Neural cell (in vitro differentiated cells): ENCODE measurements around the gene TUBB. TPM values are rescaled to one million over a fixed set of nuclear protein-coding genes. Genes with fewer than 3 reads are reported as not detected.

Source experiments
- H2AFZ ChIP-seq: fragments of 200-600, 300-800 bp; sonication (generic), shearing (Covaris generic); 2 replicates; pipeline ENCODE4 v1.6.0; 2014; ENCODE audit warnings: low read depth, mild to moderate bottlenecking, antibody characterized with exemption, low read length, moderate library complexity
- H3F3A ChIP-seq: fragments of 200-600 bp; shearing (Covaris generic); 2 replicates; pipeline ENCODE4 v1.6.1; 2016; ENCODE audit warnings: mild to moderate bottlenecking, moderate library complexity, mixed read lengths, antibody characterized with exemption, low read length; ENCODE audit not compliant: insufficient read depth, poor library complexity, severe bottlenecking
- H3K27ac ChIP-seq: fragments of 200-600, 300-800 bp; sonication (generic), shearing (Covaris generic); 2 replicates; pipeline ENCODE4 v1.5.1; 2014; ENCODE audit warnings: mild to moderate bottlenecking, low read length, moderate library complexity
- H3K27me3 ChIP-seq: fragments of 300-800, 200-600 bp; sonication (generic), shearing (Covaris generic); 2 replicates; pipeline ENCODE4 v1.6.0; 2014; ENCODE audit warnings: mild to moderate bottlenecking, low read depth, low read length, moderate library complexity; ENCODE audit not compliant: insufficient read depth
- H3K36me3 ChIP-seq: fragments of 300-800, 200-600 bp; sonication (generic), shearing (Covaris generic); 2 replicates; pipeline ENCODE4 v1.5.1; 2014; ENCODE audit warnings: mild to moderate bottlenecking, antibody characterized with exemption, low read length, moderate library complexity; ENCODE audit not compliant: insufficient read depth
- H3K4me2 ChIP-seq: fragments of 300-800, 200-600 bp; sonication (generic), shearing (Covaris generic); 2 replicates; pipeline ENCODE4 v1.6.0; 2014; ENCODE audit warnings: mild to moderate bottlenecking, low read length
- H3K4me3 ChIP-seq: fragments of 300-800, 200-600 bp; sonication (generic), shearing (Covaris generic); 2 replicates; pipeline ENCODE4 v1.5.1; 2014; ENCODE audit warnings: mild to moderate bottlenecking, low read length, moderate library complexity
- H3K79me2 ChIP-seq: fragments of 200-600 bp; shearing (Covaris generic); replicated peaks from 2 replicates; pipeline ENCODE4 v1.6.0; 2014; ENCODE audit warnings: mild to moderate bottlenecking, low read length, moderate library complexity; ENCODE audit not compliant: insufficient read depth
- H3K9ac ChIP-seq: fragments of 300-800, 200-600 bp; sonication (generic), shearing (Covaris generic); 2 replicates; pipeline ENCODE4 v1.6.1; 2016; ENCODE audit warnings: mild to moderate bottlenecking, low read length, mixed read lengths
- H3K9me2 ChIP-seq: fragments of 200-600 bp; shearing (Covaris generic); 2 replicates; pipeline ENCODE4 v1.6.1; 2016; ENCODE audit warnings: mild to moderate bottlenecking, low read length, mixed read lengths; ENCODE audit not compliant: insufficient read depth
- H3K9me3 ChIP-seq: fragments of 200-600, 300-800 bp; sonication (generic), shearing (Covaris generic); 2 replicates; pipeline ENCODE4 v1.6.1; 2016; ENCODE audit warnings: mild to moderate bottlenecking, mixed run types, low read length, moderate library complexity, mixed read lengths
- H4K20me1 ChIP-seq: fragments of 200-600 bp; shearing (Covaris generic); 2 replicates; pipeline ENCODE4 v1.6.1; 2016; ENCODE audit warnings: mild to moderate bottlenecking, mixed run types; ENCODE audit not compliant: insufficient read depth
- CTCF ChIP-seq: fragments of 450-650 bp; IDR thresholded peaks from 2 replicates; pipeline ENCODE4 v1.5.1; 2014; ENCODE audit warnings: antibody characterized with exemption, mild to moderate bottlenecking, moderate library complexity; ENCODE audit not compliant: poor library complexity, severe bottlenecking
- EP300 ChIP-seq: fragments of 450-650 bp; conservative IDR thresholded peaks from 2 replicates; pipeline ENCODE4 v1.6.1; 2014; ENCODE audit warnings: antibody characterized with exemption, mild to moderate bottlenecking, moderate library complexity; ENCODE audit not compliant: poor library complexity, severe bottlenecking
- EZH2 ChIP-seq: fragments of 200-600, 300-800 bp; shearing (Covaris generic), sonication (generic); IDR thresholded peaks from 2 replicates; pipeline ENCODE4 v1.6.1; 2014; ENCODE audit warnings: antibody characterized with exemption, low read length, borderline replicate concordance, mild to moderate bottlenecking; ENCODE audit not compliant: insufficient read depth, poor library complexity, severe bottlenecking
- MXI1 ChIP-seq: fragments of 450-650 bp; conservative IDR thresholded peaks from 2 replicates; pipeline ENCODE4 v1.6.1; 2014; ENCODE audit warnings: antibody characterized with exemption, mild to moderate bottlenecking; ENCODE audit not compliant: poor library complexity, severe bottlenecking
- POLR2AphosphoS5 ChIP-seq: IDR thresholded peaks from 2 replicates; pipeline ENCODE4 v1.6.1; 2012
- RAD21 ChIP-seq: fragments of 450-650 bp; conservative IDR thresholded peaks from 2 replicates; pipeline ENCODE4 v1.6.1; 2014; ENCODE audit warnings: antibody characterized with exemption, mild to moderate bottlenecking, moderate library complexity
- SMC3 ChIP-seq: fragments of 450-650 bp; conservative IDR thresholded peaks from 2 replicates; pipeline ENCODE4 v1.6.1; 2014; ENCODE audit warnings: antibody characterized with exemption, mild to moderate bottlenecking, moderate library complexity; ENCODE audit not compliant: poor library complexity
- TAF1 ChIP-seq: IDR thresholded peaks from 2 replicates; pipeline ENCODE4 v1.6.1; 2012; ENCODE audit warnings: low read depth
- polyA plus RNA-seq: library from polyadenylated mRNA; depleted of rRNA; stranded (reverse); fragments of >200 nt; gene quantifications from 2 replicates; pipeline ENCODE4 v1.2.3, GENCODE V29; 2014
- TF ChIP-seq, protein P1 (sequence below): IDR thresholded peaks from 2 replicates; pipeline ENCODE4 v1.6.1; 2012; ENCODE audit warnings: borderline replicate concordance

TUBB gene
- polyA plus RNA-seq, 1 donor from 2014 or later = 711 TPM

DNA sequence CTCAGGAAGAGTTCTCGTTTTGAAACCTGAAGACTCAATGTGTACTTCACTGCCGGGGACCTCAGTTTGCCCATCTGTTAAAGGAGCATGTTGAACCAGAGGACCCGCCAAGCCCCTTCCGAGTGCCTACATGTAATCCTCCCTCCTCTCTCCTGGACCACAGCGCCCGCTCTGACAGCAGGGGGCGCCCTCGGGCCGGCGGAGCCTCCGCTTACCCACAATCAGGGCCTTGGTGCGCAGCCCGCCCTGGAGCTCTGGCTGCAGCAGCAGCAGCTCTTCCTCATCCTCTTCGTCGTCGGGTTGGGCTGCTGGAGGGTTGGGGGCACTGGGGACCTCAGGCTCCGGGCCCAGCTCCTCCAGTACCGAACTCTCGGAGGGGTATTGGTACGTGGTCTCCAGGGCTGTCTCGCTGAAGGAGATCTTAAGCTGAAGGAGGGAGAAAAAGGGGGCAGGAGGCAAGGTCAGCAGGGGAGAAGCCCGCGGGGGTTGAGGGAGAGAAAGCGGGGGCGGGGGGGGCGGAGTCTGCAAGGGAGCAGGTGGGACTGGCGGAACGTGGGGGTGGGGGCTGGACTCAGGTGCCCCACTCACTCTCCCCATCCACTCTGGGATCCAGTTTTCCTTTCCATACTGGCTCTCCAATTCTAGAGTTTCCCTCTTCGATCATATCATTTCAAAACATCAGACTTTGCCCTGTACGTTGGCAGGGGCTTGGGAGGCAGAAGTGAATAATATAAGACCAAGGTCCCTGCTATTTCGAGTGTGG, 41.0 kb upstream of the TUBB start:
- no peaks in the 10 kb centered on the region for H3K27me3 ChIP-seq
- H3K27ac ChIP-seq = no peak overlapping the region
- no peak overlapping the region for H3K4me2 ChIP-seq
- H3K4me3 ChIP-seq = peak overlapping the region; percentile 99
- H3K36me3 ChIP-seq = no peaks in the 10 kb centered on the region
- peaks cover 37% of the 10 kb centered on the region for H3K79me2 ChIP-seq
- TF ChIP-seq TAF1 (no peak), MXI1 (no peak), SMC3 (peak; percentile 80), EZH2 (no peak), EP300 (no peak), CTCF (peak; percentile 81), RAD21 (peak; percentile 74), POLR2AphosphoS5 (no peak)
- TF ChIP-seq, protein P1, sequence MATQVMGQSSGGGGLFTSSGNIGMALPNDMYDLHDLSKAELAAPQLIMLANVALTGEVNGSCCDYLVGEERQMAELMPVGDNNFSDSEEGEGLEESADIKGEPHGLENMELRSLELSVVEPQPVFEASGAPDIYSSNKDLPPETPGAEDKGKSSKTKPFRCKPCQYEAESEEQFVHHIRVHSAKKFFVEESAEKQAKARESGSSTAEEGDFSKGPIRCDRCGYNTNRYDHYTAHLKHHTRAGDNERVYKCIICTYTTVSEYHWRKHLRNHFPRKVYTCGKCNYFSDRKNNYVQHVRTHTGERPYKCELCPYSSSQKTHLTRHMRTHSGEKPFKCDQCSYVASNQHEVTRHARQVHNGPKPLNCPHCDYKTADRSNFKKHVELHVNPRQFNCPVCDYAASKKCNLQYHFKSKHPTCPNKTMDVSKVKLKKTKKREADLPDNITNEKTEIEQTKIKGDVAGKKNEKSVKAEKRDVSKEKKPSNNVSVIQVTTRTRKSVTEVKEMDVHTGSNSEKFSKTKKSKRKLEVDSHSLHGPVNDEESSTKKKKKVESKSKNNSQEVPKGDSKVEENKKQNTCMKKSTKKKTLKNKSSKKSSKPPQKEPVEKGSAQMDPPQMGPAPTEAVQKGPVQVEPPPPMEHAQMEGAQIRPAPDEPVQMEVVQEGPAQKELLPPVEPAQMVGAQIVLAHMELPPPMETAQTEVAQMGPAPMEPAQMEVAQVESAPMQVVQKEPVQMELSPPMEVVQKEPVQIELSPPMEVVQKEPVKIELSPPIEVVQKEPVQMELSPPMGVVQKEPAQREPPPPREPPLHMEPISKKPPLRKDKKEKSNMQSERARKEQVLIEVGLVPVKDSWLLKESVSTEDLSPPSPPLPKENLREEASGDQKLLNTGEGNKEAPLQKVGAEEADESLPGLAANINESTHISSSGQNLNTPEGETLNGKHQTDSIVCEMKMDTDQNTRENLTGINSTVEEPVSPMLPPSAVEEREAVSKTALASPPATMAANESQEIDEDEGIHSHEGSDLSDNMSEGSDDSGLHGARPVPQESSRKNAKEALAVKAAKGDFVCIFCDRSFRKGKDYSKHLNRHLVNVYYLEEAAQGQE = no peak
- no peaks in the 10 kb centered on the region for H3K9me3 ChIP-seq
- H4K20me1 ChIP-seq = peaks cover 38% of the 10 kb centered on the region
- H2AFZ ChIP-seq = no peak overlapping the region
- no peaks in the 10 kb centered on the region for H3K9me2 ChIP-seq
- no peaks in the 10 kb centered on the region for H3F3A ChIP-seq
- H3K9ac ChIP-seq = peak overlapping the region; percentile 4

- Histone ChIP-seq H4K20me1 (peaks cover 42% of the 10 kb centered on the region), H3K4me3 (peak overlapping the region; percentile 99), H3K79me2 (peaks cover 45% of the 10 kb centered on the region), H3F3A (no peaks in the 10 kb centered on the region), H2AFZ (no peak overlapping the region), H3K9me2 (no peaks in the 10 kb centered on the region), H3K4me2 (peak overlapping the region; percentile 30), H3K9ac (peak overlapping the region; percentile 4), H3K9me3 (no peaks in the 10 kb centered on the region), H3K27ac (no peak overlapping the region), H3K27me3 (no peaks in the 10 kb centered on the region), H3K36me3 (no peaks in the 10 kb centered on the region)
- TF ChIP-seq RAD21 (no peak), POLR2AphosphoS5 (no peak), TAF1 (no peak), SMC3 (no peak), CTCF (no peak), EZH2 (no peak), MXI1 (no peak), EP300 (no peak)
- TF ChIP-seq, protein P1 = no peak
Measured at GRCh38 chr6:30679765-30680535, 40.2 kb upstream of the TUBB start.
